GM18505 (cell line): ENCODE measurements around the gene GIMAP8.
"Not testable (repeated sequence)": the region's sequence is repeated elsewhere in the genome, so short reads cannot be mapped to it uniquely, and the experiment has no call there.

Experiments used
- ATAC-seq: cut with Tn5 transposase; IDR thresholded peaks from one replicate; pipeline ENCODE4 v1.9.1; 2021; ENCODE audit not compliant: unreplicated experiment
- POLR2A ChIP-seq: IDR thresholded peaks from 4 replicates; pipeline ENCODE4 v1.6.1; 2011; ENCODE audit warnings: borderline replicate concordance; ENCODE audit not compliant: insufficient read depth, insufficient read length; ENCODE audit errors: extremely low read depth

GIMAP8 gene

DNA sequence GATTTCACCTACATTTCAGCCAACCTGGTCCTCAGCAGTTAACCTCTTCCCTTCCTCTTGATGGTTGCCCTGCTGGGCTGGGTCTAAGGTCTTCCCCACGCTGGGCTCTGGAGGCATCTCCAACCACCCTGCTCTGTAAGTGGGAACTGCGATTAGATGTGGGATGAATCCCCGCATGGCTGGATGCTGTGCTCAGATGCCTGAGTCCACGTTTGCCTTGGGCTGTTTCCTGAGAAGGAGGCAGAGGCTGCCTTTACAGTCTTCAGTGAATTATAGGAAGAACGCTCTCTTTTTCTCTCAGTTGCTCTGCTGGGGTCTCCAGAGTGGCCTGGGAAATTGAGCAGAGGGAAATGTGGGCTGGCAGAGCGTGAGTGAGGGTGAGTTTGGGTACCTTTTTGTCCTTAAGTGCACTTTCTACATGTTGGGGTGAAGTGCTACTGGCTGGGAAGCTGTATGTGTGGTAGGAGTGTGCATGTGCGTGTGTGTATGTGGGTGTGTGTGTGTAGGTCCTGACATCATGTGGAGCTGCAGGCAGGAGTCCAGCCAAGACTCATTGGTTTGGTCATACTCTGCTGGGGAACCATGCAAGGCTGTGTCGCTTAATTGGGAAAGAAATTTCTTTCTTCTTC is 1.5 kb downstream of the GIMAP8 start:
- ATAC-seq: no peak
- no peak for TF ChIP-seq POLR2A

- TF ChIP-seq POLR2A: no peak
- ATAC-seq: no peak
Observed at GRCh38 chr7:150453181-150453580, 2.8 kb downstream of the GIMAP8 start.

DNA sequence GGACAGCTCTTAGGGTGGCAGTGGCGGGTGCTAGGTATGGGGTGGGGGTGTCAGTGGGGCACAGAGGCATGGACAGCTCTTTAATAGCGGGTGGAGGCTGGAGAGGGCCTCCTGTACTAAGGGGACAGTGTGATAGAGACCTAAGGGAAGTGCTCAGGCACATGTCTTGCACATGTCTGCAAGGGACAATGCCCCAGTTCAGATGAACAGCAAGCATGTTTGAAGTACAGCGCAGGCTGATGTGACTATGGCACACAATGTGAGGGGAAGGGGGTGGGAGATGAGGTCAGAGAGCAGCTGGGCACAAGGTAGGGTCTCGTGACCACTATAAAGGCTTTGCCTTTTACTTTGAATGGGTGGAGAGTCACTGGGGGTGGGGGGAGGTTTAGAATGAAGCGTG is 3.5 kb downstream of the GIMAP8 start:
- no peak for TF ChIP-seq POLR2A
- ATAC-seq: no peak

DNA sequence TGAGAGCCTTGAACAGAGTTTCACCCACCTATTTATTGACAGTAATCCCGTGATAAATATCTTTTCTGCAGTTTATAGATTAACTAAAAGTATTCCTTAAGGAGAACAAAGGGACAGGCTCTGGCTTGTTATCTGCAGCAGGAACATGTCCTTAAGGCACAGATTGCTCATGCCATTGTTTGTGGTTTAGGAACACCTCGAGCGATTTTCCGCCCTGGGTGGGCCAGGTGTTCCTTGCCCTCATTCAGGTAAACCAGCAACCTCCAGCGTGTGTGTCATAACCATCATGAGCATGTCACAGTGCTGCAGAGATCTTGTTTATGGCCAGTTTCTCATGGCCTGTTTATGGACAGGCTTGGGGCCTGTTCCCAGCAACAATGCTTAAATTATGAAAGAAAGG is 6.6 kb downstream of the GIMAP8 start:
- not testable (repeated sequence) for ATAC-seq

DNA sequence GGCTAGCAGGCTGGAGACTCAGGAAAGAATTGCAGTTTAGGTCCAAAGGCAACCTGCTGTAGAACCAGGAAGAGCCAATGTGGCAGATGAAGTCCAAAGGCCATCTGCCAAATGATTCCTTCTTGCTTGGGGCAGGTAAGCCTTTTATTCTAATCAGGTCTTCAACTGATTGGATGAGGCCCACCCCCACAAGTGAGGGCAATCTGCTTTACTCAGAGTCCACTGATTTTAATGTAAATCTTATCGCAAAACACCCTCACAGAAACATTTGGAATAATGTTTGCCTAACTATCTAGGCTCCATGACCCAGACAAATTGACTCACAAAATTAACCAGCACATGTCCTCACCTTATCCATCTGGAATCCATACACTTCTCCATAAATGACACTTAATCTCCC is 7.8 kb downstream of the GIMAP8 start:
- ATAC-seq: no peak

GRCh38 chr7:150458756-150459155 is 8.3 kb downstream of the GIMAP8 start:
- no peak for ATAC-seq
- TF ChIP-seq POLR2A: no peak

More for the DNA sequence above, 7.8 kb downstream of the GIMAP8 start:
- TF ChIP-seq POLR2A: no peak

DNA sequence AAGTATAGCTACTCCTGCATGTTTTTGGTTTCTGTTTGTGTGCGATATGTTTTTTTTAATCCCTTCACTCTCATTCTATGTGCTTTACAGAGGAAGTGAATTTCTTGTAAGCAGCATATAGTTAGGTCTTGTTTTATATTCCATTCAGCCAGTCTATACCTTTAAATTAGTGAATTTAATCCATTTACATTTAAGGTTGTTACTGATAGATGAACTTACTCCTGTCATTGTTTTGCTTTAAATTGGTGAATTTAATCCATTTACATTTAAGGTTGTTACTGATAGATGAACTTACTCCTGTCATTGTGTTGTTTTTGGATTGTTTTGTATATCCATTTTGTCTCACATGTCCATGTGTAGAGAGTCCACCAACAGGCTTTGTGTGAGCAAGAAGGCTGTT is 11.1 kb downstream of the GIMAP8 start:
- no peak for ATAC-seq
- TF ChIP-seq POLR2A: no peak

DNA sequence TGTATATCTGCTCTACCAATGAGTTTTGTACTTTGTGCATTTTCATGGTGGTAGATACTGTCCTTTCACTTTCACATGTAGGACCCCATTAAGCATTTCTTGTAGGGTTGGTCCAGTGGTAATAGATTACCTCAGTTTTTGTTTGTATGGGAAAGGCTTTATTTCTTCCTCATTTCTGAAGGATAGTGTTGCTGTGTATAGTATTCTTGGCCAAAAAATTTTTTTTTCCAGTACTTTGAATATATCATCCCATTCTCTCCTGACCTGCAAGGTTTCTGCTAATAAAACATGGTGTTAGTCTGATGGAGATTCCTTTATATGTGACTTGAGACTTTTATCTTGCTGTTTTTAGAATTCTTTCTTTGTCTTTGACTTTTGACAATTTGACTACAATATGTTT is 12.0 kb downstream of the GIMAP8 start:
- TF ChIP-seq POLR2A: no peak
- ATAC-seq: no peak

GRCh38 chr7:150463461-150463860 is 13.0 kb downstream of the GIMAP8 start:
- TF ChIP-seq POLR2A: no peak
- ATAC-seq: no peak

DNA sequence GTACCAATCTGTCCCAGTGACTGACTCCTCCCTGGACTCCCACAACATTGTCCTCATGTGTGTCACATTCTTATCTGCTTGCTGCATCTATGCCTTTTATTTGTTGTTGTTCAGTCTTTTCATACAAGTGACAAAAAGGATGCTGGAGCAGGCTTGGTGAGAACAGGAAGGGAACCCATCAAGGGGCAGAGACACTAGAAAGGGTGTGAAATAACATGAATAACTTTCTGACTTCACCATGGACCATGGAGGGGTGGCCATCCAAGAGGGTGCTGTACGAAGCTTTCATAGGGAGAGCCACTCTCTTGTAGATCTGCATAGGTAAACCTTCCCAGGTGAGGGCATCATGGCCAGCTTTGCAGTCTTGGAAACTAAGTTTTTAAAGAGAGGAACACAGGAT is 14.5 kb downstream of the GIMAP8 start:
- no peak for TF ChIP-seq POLR2A
- ATAC-seq: no peak

GRCh38 chr7:150465414-150465813 is 15.0 kb downstream of the GIMAP8 start:
- no peak for ATAC-seq
- no peak for TF ChIP-seq POLR2A

- no peak for ATAC-seq
- TF ChIP-seq POLR2A: no peak
Observed at GRCh38 chr7:150466477-150466876, 16.0 kb downstream of the GIMAP8 start.

- ATAC-seq: no peak
- TF ChIP-seq POLR2A: no peak
Observed at GRCh38 chr7:150468241-150468640, 17.8 kb downstream of the GIMAP8 start.

GRCh38 chr7:150471886-150472285 is 21.5 kb downstream of the GIMAP8 start:
- no peak for TF ChIP-seq POLR2A
- no peak for ATAC-seq

- TF ChIP-seq POLR2A: no peak
- no peak for ATAC-seq
Observed at GRCh38 chr7:150473902-150474301, 23.5 kb downstream of the GIMAP8 start.
